Natural killer cell (primary cell): ENCODE data around the gene STK25. TPM values are rescaled to one million over a fixed set of nuclear protein-coding genes. Genes with fewer than 3 reads are reported as not detected.

Experiments
- ATAC-seq, 3 donors: fragments of 150-1000 bp in 2 of 3; fragments of 200-7000 bp in 1 of 3; cut with Tn5 transposase; 1 replicate in 1 of 3; 2 replicates in 2 of 3; pipeline ENCODE4 v1.10.0; 2021; ENCODE audit warnings: mild to moderate bottlenecking in 2 of 3, moderate library complexity in 2 of 3
- DNase-seq, 2 donors: peaks; one replicate each; pipeline versions ENCODE4 v3.0.0 to v3.0.0-alpha.2; 2013 to 2021; ENCODE audit warnings: mixed read lengths in 1 of 2
- H3K27ac ChIP-seq: one replicate; pipeline ENCODE4 v1.5.1; 2013; ENCODE audit warnings: mild to moderate bottlenecking, low read length
- H3K27me3 ChIP-seq: one replicate; pipeline ENCODE4 v1.6.1; 2013; ENCODE audit warnings: low read length; ENCODE audit not compliant: control insufficient read depth, insufficient read depth
- H3K36me3 ChIP-seq: one replicate; pipeline ENCODE4 v1.6.1; 2013; ENCODE audit warnings: low read length; ENCODE audit not compliant: control insufficient read depth, insufficient read depth
- H3K4me1 ChIP-seq: one replicate; pipeline ENCODE4 v1.6.1; 2013; ENCODE audit warnings: low read length; ENCODE audit not compliant: control insufficient read depth, insufficient read depth
- H3K4me3 ChIP-seq: one replicate; pipeline ENCODE4 v1.5.1; 2013; ENCODE audit warnings: low read length
- H3K9me3 ChIP-seq: one replicate; pipeline ENCODE4 v1.6.1; 2013; ENCODE audit warnings: low read length; ENCODE audit not compliant: control insufficient read depth, insufficient read depth
- H3K27ac Mint-ChIP-seq, 2 donors: one replicate each; pipeline ENCODE4 v1.8.0; 2022; ENCODE audit warnings: mild to moderate bottlenecking in 2 of 2, mixed read lengths in 2 of 2, moderate library complexity in 1 of 2
- H3K27me3 Mint-ChIP-seq, 2 donors: one replicate each; pipeline ENCODE4 v1.8.0; 2022; ENCODE audit warnings: low read depth in 2 of 2, mixed read lengths in 2 of 2
- H3K36me3 Mint-ChIP-seq: one replicate; pipeline ENCODE4 v1.8.0; 2022; ENCODE audit warnings: mixed read lengths
- H3K4me1 Mint-ChIP-seq, 2 donors: one replicate each; pipeline ENCODE4 v1.8.0; 2022; ENCODE audit warnings: mixed read lengths in 2 of 2
- H3K4me3 Mint-ChIP-seq: one replicate; pipeline ENCODE4 v1.8.0; 2022; ENCODE audit warnings: mild to moderate bottlenecking, moderate library complexity, mixed read lengths
- H3K9me3 Mint-ChIP-seq, 2 donors: one replicate each; pipeline ENCODE4 v1.8.0; 2022; ENCODE audit warnings: mixed read lengths in 2 of 2
- WGBS: methylation state at CpG from one replicate; pipeline ENCODE4 v1.1.7; 2013; ENCODE audit warnings: missing lambda C conversion rate; ENCODE audit not compliant: insufficient coverage; 5-methylcytosine and 5-hydroxymethylcytosine counted together
- intact Hi-C: fragments of 100-400 bp; cut with micrococcal nuclease; formaldehyde crosslinking; loops from one replicate; pipeline ENCODE4 v1.14.2; 2022
- total RNA-seq, 4 donors: library from RNA; stranded (reverse); fragments of 120-200 nt in 1 of 4; gene quantifications; one replicate each; pipeline versions ENCODE4 v1.2.3 to v1.2.4, GENCODE V29; 2013 to 2022
- TF ChIP-seq, protein P1 (sequence below): fragments of 200-600 bp; IDR thresholded peaks from one replicate; pipeline ENCODE4 v1.8.0; 2022; ENCODE audit warnings: antibody characterized with exemption

STK25 gene
- total RNA-seq, 3 donors from 2014 or later (not counting 1 experiment from before 2014, with no cell fraction given): 110 to 140 (median 135) TPM

DNA sequence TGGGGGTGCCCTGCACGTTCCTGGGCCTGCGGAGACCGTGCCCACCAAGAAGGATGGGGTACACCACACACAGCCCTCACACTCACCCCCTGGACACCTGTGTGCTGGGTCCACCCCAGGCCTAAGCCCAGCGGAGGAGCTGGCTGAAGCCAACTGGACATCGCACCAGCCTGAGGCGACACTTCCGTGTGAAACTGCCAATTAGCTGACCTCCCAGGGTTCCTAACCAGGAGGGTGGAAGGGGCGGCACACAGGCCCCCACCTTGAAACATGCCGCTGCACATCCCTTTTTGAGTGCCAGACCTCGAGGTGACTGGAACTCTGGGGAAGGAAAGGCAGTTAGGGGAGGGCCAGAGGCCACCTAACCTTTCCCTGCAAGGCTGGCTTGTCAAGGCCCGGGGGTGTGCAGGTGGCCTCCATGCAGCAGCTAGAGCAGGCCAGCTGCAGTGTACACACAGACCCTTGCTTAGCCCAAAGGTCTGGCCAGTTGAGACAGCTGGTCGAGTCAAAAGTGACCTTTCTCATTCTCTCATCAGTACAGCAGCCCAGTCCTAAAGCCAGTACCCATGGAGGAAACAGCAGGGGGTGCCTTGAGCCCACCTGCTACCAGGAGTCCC is 4.5 kb downstream of the STK25 start:
- no peaks in the 10 kb centered on the region for H3K9me3 Mint-ChIP-seq
- no peaks in the 10 kb centered on the region for H3K27me3 ChIP-seq
- DNase-seq (no peak), ATAC-seq (no peak)
- no peaks in the 10 kb centered on the region for H3K36me3 Mint-ChIP-seq
- TF ChIP-seq, protein P1, sequence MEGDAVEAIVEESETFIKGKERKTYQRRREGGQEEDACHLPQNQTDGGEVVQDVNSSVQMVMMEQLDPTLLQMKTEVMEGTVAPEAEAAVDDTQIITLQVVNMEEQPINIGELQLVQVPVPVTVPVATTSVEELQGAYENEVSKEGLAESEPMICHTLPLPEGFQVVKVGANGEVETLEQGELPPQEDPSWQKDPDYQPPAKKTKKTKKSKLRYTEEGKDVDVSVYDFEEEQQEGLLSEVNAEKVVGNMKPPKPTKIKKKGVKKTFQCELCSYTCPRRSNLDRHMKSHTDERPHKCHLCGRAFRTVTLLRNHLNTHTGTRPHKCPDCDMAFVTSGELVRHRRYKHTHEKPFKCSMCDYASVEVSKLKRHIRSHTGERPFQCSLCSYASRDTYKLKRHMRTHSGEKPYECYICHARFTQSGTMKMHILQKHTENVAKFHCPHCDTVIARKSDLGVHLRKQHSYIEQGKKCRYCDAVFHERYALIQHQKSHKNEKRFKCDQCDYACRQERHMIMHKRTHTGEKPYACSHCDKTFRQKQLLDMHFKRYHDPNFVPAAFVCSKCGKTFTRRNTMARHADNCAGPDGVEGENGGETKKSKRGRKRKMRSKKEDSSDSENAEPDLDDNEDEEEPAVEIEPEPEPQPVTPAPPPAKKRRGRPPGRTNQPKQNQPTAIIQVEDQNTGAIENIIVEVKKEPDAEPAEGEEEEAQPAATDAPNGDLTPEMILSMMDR: no peak
- no peak overlapping the region for H3K4me3 ChIP-seq
- no peak overlapping the region for H3K27ac Mint-ChIP-seq
- H3K4me1 ChIP-seq: peaks cover 18% of the 10 kb centered on the region
- H3K4me3 Mint-ChIP-seq: no peak overlapping the region
- peaks cover 13% of the 10 kb centered on the region for H3K36me3 ChIP-seq
- intact Hi-C loops: no loop called here
- 92% methylated on average over 12 of the region's 12 CpGs for whole genome bisulfite sequencing
- H3K4me1 Mint-ChIP-seq: peaks cover 0 to 23% of the 10 kb centered on the region in 2 donors
- H3K9me3 ChIP-seq: no peaks in the 10 kb centered on the region
- no peak overlapping the region for H3K27ac ChIP-seq
- no peaks in the 10 kb centered on the region for H3K27me3 Mint-ChIP-seq

DNA sequence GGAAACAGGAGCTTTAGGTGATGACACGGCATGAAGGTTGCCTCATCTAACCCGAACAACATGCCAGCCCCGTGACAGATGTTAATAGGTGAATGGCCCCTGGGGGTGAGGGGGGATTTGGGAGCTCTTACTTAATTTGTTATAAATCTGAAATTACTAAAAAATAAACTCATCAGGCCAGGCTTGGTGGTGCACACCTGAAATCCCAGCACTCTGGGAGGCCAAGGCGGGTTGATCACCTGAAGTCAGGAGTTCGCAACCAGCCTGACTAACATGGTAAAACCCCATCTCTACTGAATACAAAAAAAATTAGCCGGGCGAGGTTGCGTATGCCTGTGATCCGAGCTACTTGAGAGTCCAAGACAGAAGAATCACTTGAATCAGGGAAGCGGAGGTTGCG is 6.1 kb downstream of the STK25 start:
- 93% methylated on average over 10 of the region's 11 CpGs for WGBS
- Mint-ChIP-seq H3K36me3 (no peaks in the 10 kb centered on the region), H3K4me1 (peaks cover 0 to 17% of the 10 kb centered on the region in 2 donors), H3K9me3 (no peaks in the 10 kb centered on the region), H3K27ac (no peak overlapping the region), H3K27me3 (no peaks in the 10 kb centered on the region), H3K4me3 (no peak overlapping the region)
- intact Hi-C loops: no loop called here
- Histone ChIP-seq H3K27me3 (no peaks in the 10 kb centered on the region), H3K4me1 (peaks cover 10% of the 10 kb centered on the region), H3K9me3 (no peaks in the 10 kb centered on the region), H3K27ac (no peak overlapping the region), H3K36me3 (peaks cover 20% of the 10 kb centered on the region), H3K4me3 (no peak overlapping the region)
- DNase-seq (no peak), ATAC-seq (no peak)
- TF ChIP-seq, protein P1: no peak

DNA sequence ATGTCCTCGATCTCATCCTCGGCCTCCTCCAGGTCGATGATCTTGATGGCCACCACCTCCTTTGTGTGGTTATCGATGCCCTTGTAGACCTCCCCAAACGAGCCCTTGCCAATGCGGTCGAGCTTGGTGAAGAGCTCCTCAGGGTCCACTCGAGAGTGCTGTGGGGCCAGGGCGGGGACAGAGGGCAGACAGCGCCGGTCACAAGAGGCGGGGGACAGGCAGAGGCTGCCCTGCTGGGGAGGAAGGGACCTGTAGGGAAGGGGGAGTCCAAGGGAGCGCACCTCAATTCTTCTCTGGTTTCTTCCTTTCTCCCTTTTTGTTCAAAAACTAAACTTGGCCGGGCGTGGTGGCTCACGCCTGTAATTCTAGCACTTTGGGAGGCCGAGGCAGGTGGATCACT is 6.8 kb downstream of the STK25 start:
- Mint-ChIP-seq H3K27ac (no peak overlapping the region), H3K4me3 (no peak overlapping the region), H3K9me3 (no peaks in the 10 kb centered on the region), H3K4me1 (peaks cover 0 to 12% of the 10 kb centered on the region in 2 donors), H3K36me3 (no peaks in the 10 kb centered on the region), H3K27me3 (no peaks in the 10 kb centered on the region)
- Histone ChIP-seq H3K4me1 (peaks cover 4% of the 10 kb centered on the region), H3K27me3 (no peaks in the 10 kb centered on the region), H3K27ac (no peak overlapping the region), H3K9me3 (no peaks in the 10 kb centered on the region), H3K36me3 (peaks cover 24% of the 10 kb centered on the region), H3K4me3 (no peak overlapping the region)
- TF ChIP-seq, protein P1: no peak
- ATAC-seq (no peak), DNase-seq (no peak)
- intact Hi-C loops: no loop called here
- WGBS: over 99% methylated on average over 17 of the region's 17 CpGs

- Histone ChIP-seq H3K9me3 (no peaks in the 10 kb centered on the region), H3K4me1 (peaks cover 4% of the 10 kb centered on the region), H3K27ac (no peak overlapping the region), H3K36me3 (peaks cover 24% of the 10 kb centered on the region), H3K4me3 (no peak overlapping the region), H3K27me3 (no peaks in the 10 kb centered on the region)
- TF ChIP-seq, protein P1: no peak
- DNase-seq: no peak
- 90% methylated on average over 12 of the region's 12 CpGs for WGBS
- Mint-ChIP-seq H3K4me1 (peaks cover 0 to 12% of the 10 kb centered on the region in 2 donors), H3K27me3 (no peaks in the 10 kb centered on the region), H3K4me3 (no peak overlapping the region), H3K36me3 (no peaks in the 10 kb centered on the region), H3K9me3 (no peaks in the 10 kb centered on the region), H3K27ac (no peak overlapping the region)
- ATAC-seq: no peak
- intact Hi-C loops: no loop called here
Measured at GRCh38 chr2:241501099-241501541, 7.3 kb downstream of the STK25 start.
